Measurements from ENCODE around the gene SLC35G3. TPM values are rescaled to one million over a fixed set of nuclear protein-coding genes. Genes with fewer than 3 reads are reported as not detected.

Gene SLC35G3
- total RNA-seq, 1 donor from 2014 or later, result 0.48 TPM

Other genes with a start within 250 kb of the SLC35G3 start
- 6.0 TPM for gene CCT6B, start 232.9 kb downstream of the SLC35G3 start, total RNA-seq (ENCODE audit: insufficient read depth, low replicate concordance)
- gene ZNF830, start 232.9 kb downstream of the SLC35G3 start, total RNA-seq (ENCODE audit: insufficient read depth, low replicate concordance), result 17.1 TPM
- gene LIG3, start 213.9 kb downstream of the SLC35G3 start, total RNA-seq (ENCODE audit: insufficient read depth, low replicate concordance), result 28.9 TPM
- gene RFFL, start 130.7 kb downstream of the SLC35G3 start, total RNA-seq (ENCODE audit: insufficient read depth, low replicate concordance), result 6.3 TPM
- gene RAD51D, start 74.5 kb downstream of the SLC35G3 start, total RNA-seq (ENCODE audit: insufficient read depth, low replicate concordance), result 3.4 TPM
- not detected for gene FNDC8, start 72.8 kb downstream of the SLC35G3 start, total RNA-seq (ENCODE audit: insufficient read depth, low replicate concordance)
- gene NLE1, start 52.1 kb downstream of the SLC35G3 start, total RNA-seq (ENCODE audit: insufficient read depth, low replicate concordance), result 17.6 TPM
- 0.24 TPM for gene UNC45B, start 46.6 kb downstream of the SLC35G3 start, total RNA-seq (ENCODE audit: insufficient read depth, low replicate concordance)
- 19.0 TPM for gene SLFN5, start 48.7 kb upstream of the SLC35G3 start, total RNA-seq (ENCODE audit: insufficient read depth, low replicate concordance)
- gene SLFN11, start 179.2 kb upstream of the SLC35G3 start, total RNA-seq (ENCODE audit: insufficient read depth, low replicate concordance), result 11.3 TPM
- gene SLFN12, start 238.1 kb upstream of the SLC35G3 start, total RNA-seq (ENCODE audit: insufficient read depth, low replicate concordance), result 31.8 TPM

All from umbilical cord (tissue), 1 donor.